ENCODE measurements around the gene ANO4.

- TF ChIP-seq CTCF (IDR thresholded peaks at IDR 0.05) (no peak), POLR2A (IDR thresholded peaks at IDR 0.05) (no peak), EP300 (IDR thresholded peaks at IDR 0.05) (no peak)
Measured at GRCh38 chr12:101108130-101108529, 313.6 kb downstream of the ANO4 start.

Data from stomach (tissue), 4 donors.